Measurements from ENCODE around the gene CACNG5. TPM values are rescaled to one million over a fixed set of nuclear protein-coding genes. Genes with fewer than 3 reads are reported as not detected.

The CACNG5 gene
- total RNA-seq, 1 donor from 2014 or later: not detected

GRCh38 chr17:66814026-66814425 lies 20.9 kb upstream of the CACNG5 start:
- no peaks in the 10 kb centered on the region for H3K4me1 ChIP-seq (ENCODE audit: insufficient read depth, low read length)
- DNase-seq (ENCODE audit: low read depth) (no peak), FAIRE-seq (no peak)
- H3K4me3 Mint-ChIP-seq (ENCODE audit: unreplicated experiment): no peak overlapping the region
- no peaks in the 10 kb centered on the region for H3K79me2 ChIP-seq (ENCODE audit: insufficient read depth, low read length)
- no peak overlapping the region for H3K4me3 ChIP-seq (ENCODE audit: insufficient read depth, low read depth, low read length)
- no peak for TF ChIP-seq EZH2 (IDR thresholded peaks at IDR 0.05; ENCODE audit: insufficient read depth, low read length)
- TF ChIP-seq CTCF (IDR thresholded peaks at IDR 0.05; ENCODE audit: insufficient read depth, low read depth, low read length): no peak
- H3K36me3 Mint-ChIP-seq (ENCODE audit: low read depth, unreplicated experiment): no peaks in the 10 kb centered on the region
- H3K4me2 ChIP-seq (ENCODE audit: low read length): no peak overlapping the region
- H3K27me3 Mint-ChIP-seq (ENCODE audit: low read depth, unreplicated experiment): peaks cover 20% of the 10 kb centered on the region
- H3K36me3 ChIP-seq (ENCODE audit: insufficient read depth, low read length): no peaks in the 10 kb centered on the region
- H3K9me3 ChIP-seq (ENCODE audit: insufficient read depth, low read depth, low read length): no peaks in the 10 kb centered on the region
- H3K9ac ChIP-seq (ENCODE audit: low read length): no peak overlapping the region
- no peaks in the 10 kb centered on the region for H3K27me3 ChIP-seq (ENCODE audit: insufficient read depth, low read length)
- no peaks in the 10 kb centered on the region for H4K20me1 ChIP-seq (ENCODE audit: insufficient read depth, low read length)
- H3K4me1 Mint-ChIP-seq (ENCODE audit: low read depth, unreplicated experiment): no peaks in the 10 kb centered on the region
- no peak overlapping the region for H3K27ac Mint-ChIP-seq (ENCODE audit: unreplicated experiment)
- no peak overlapping the region for H3K27ac ChIP-seq (ENCODE audit: low read depth, low read length)
- no peak overlapping the region for H2AFZ ChIP-seq (ENCODE audit: low read depth, low read length)
- peaks cover 14% of the 10 kb centered on the region for H3K9me3 Mint-ChIP-seq (ENCODE audit: unreplicated experiment)

GRCh38 chr17:66814570-66814969 lies 20.3 kb upstream of the CACNG5 start:
- H3K4me3 Mint-ChIP-seq (ENCODE audit: unreplicated experiment): no peak overlapping the region
- H3K9ac ChIP-seq (ENCODE audit: low read length): no peak overlapping the region
- H3K79me2 ChIP-seq (ENCODE audit: insufficient read depth, low read length): no peaks in the 10 kb centered on the region
- H4K20me1 ChIP-seq (ENCODE audit: insufficient read depth, low read length): no peaks in the 10 kb centered on the region
- no peak overlapping the region for H2AFZ ChIP-seq (ENCODE audit: low read depth, low read length)
- no peak for TF ChIP-seq EZH2 (IDR thresholded peaks at IDR 0.05; ENCODE audit: insufficient read depth, low read length)
- TF ChIP-seq CTCF (IDR thresholded peaks at IDR 0.05; ENCODE audit: insufficient read depth, low read depth, low read length): no peak
- peaks cover 25% of the 10 kb centered on the region for H3K27me3 Mint-ChIP-seq (ENCODE audit: low read depth, unreplicated experiment)
- no peak overlapping the region for H3K4me3 ChIP-seq (ENCODE audit: insufficient read depth, low read depth, low read length)
- no peaks in the 10 kb centered on the region for H3K36me3 ChIP-seq (ENCODE audit: insufficient read depth, low read length)
- H3K36me3 Mint-ChIP-seq (ENCODE audit: low read depth, unreplicated experiment): no peaks in the 10 kb centered on the region
- no peak overlapping the region for H3K27ac ChIP-seq (ENCODE audit: low read depth, low read length)
- DNase-seq (ENCODE audit: low read depth): no peak
- no peaks in the 10 kb centered on the region for H3K4me1 ChIP-seq (ENCODE audit: insufficient read depth, low read length)
- FAIRE-seq: no peak
- no peak overlapping the region for H3K27ac Mint-ChIP-seq (ENCODE audit: unreplicated experiment)
- H3K9me3 Mint-ChIP-seq (ENCODE audit: unreplicated experiment): peaks cover 17% of the 10 kb centered on the region
- peaks cover 3% of the 10 kb centered on the region for H3K27me3 ChIP-seq (ENCODE audit: insufficient read depth, low read length)
- H3K4me1 Mint-ChIP-seq (ENCODE audit: low read depth, unreplicated experiment): no peaks in the 10 kb centered on the region
- H3K9me3 ChIP-seq (ENCODE audit: insufficient read depth, low read depth, low read length): no peaks in the 10 kb centered on the region
- no peak overlapping the region for H3K4me2 ChIP-seq (ENCODE audit: low read length)

- H3K9me3 Mint-ChIP-seq (ENCODE audit: unreplicated experiment): peaks cover 15% of the 10 kb centered on the region
- no peak overlapping the region for H3K4me2 ChIP-seq (ENCODE audit: low read length)
- H3K4me1 Mint-ChIP-seq (ENCODE audit: low read depth, unreplicated experiment): peaks cover 2% of the 10 kb centered on the region
- H3K4me3 Mint-ChIP-seq (ENCODE audit: unreplicated experiment): no peak overlapping the region
- no peaks in the 10 kb centered on the region for H3K36me3 ChIP-seq (ENCODE audit: insufficient read depth, low read length)
- H3K27me3 ChIP-seq (ENCODE audit: insufficient read depth, low read length): peaks cover 3% of the 10 kb centered on the region
- H3K4me3 ChIP-seq (ENCODE audit: insufficient read depth, low read depth, low read length): no peak overlapping the region
- no peaks in the 10 kb centered on the region for H3K9me3 ChIP-seq (ENCODE audit: insufficient read depth, low read depth, low read length)
- peaks cover 25% of the 10 kb centered on the region for H3K27me3 Mint-ChIP-seq (ENCODE audit: low read depth, unreplicated experiment)
- H3K4me1 ChIP-seq (ENCODE audit: insufficient read depth, low read length): no peaks in the 10 kb centered on the region
- TF ChIP-seq EZH2 (IDR thresholded peaks at IDR 0.05; ENCODE audit: insufficient read depth, low read length): no peak
- H3K36me3 Mint-ChIP-seq (ENCODE audit: low read depth, unreplicated experiment): no peaks in the 10 kb centered on the region
- H3K27ac ChIP-seq (ENCODE audit: low read depth, low read length): no peak overlapping the region
- H3K9ac ChIP-seq (ENCODE audit: low read length): no peak overlapping the region
- no peaks in the 10 kb centered on the region for H3K79me2 ChIP-seq (ENCODE audit: insufficient read depth, low read length)
- no peaks in the 10 kb centered on the region for H4K20me1 ChIP-seq (ENCODE audit: insufficient read depth, low read length)
- FAIRE-seq: no peak
- no peak for DNase-seq (ENCODE audit: low read depth)
- H3K27ac Mint-ChIP-seq (ENCODE audit: unreplicated experiment): no peak overlapping the region
- no peak overlapping the region for H2AFZ ChIP-seq (ENCODE audit: low read depth, low read length)
Observed at GRCh38 chr17:66817750-66818149, 17.2 kb upstream of the CACNG5 start.

All from astrocyte (in vitro differentiated cells and primary cell).